ENCODE measurements around the gene XPC.

DNA sequence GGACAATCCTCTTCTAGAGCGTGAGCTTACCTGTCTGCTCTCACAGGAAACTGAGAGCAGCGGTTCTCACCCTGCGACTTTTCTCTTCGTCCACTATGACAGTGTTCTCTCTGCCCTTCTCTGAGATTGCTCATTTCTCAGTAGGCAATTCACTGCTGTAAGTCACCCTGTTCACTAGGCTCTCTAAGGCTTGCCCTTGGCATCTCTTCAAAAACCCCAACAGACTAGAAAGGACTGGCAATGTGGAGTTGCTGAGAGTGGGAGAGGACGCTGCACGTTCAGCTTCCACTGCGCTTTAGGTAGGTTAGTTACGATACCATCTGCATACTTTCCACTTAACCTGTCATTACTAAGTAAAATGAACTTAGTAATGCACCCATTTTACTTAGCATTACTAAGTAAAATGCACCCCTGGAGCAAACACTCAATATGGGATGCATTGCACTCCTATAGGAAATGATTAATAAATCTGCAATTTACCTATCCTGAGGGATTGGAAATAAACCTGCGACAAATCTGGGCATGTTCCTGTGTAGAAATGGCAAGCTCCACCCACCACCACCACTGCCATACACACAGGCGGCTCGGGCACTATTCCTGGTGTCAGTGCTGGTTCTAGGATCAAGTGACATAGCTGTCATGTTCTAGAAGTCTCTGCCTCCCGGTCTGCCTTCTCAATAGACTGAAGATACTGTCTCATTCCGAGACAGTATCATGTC is 21.4 kb downstream of the XPC start:
- TF ChIP-seq, protein P1, sequence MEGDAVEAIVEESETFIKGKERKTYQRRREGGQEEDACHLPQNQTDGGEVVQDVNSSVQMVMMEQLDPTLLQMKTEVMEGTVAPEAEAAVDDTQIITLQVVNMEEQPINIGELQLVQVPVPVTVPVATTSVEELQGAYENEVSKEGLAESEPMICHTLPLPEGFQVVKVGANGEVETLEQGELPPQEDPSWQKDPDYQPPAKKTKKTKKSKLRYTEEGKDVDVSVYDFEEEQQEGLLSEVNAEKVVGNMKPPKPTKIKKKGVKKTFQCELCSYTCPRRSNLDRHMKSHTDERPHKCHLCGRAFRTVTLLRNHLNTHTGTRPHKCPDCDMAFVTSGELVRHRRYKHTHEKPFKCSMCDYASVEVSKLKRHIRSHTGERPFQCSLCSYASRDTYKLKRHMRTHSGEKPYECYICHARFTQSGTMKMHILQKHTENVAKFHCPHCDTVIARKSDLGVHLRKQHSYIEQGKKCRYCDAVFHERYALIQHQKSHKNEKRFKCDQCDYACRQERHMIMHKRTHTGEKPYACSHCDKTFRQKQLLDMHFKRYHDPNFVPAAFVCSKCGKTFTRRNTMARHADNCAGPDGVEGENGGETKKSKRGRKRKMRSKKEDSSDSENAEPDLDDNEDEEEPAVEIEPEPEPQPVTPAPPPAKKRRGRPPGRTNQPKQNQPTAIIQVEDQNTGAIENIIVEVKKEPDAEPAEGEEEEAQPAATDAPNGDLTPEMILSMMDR (conservative IDR thresholded peaks at IDR 0.05; ENCODE audit: low read depth, low read length): no peak
- no peak for TF ChIP-seq EZH2 (IDR thresholded peaks at IDR 0.05; ENCODE audit: borderline replicate concordance, low read depth, low read length, poor library complexity, severe bottlenecking)
